ENCODE data around the gene PLA2G6.
"Not testable (repeated sequence)": the region's sequence is repeated elsewhere in the genome, so short reads cannot be mapped to it uniquely, and the experiment has no call there.

GRCh38 chr22:38079208-38079607 is 102.4 kb downstream of the PLA2G6 start:
- TF ChIP-seq EZH2 (IDR thresholded peaks at IDR 0.05; ENCODE audit: low read depth); CTCF (conservative IDR thresholded peaks at IDR 0.05): not testable (repeated sequence)
